ENCODE measurements around the gene TMEM250. TPM values are rescaled to one million over a fixed set of nuclear protein-coding genes. Genes with fewer than 3 reads are reported as not detected.

The TMEM250 gene
- total RNA-seq, 1 experiment from 2014 or later = 26.3 TPM

DNA sequence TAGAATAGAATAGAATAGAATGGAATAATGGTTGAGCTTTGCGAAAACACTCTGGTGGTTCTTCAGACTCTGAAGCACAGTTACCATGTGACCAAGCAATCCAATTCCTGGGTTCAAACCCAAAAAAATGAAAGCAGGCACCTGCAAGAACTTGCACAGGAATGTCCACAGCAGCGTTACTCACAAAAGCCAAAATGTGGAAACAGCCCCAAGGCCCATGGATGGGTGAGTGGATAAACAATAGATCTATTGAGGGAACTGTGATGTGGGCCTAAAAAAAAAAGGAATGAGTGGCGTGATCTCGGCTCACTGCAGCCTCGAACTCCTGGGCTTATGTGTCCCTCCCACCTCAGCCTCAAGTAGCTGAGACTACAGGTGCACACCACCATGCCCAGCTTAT is 21.4 kb upstream of the TMEM250 start:
- no peak overlapping the region for H3K4me3 Mint-ChIP-seq (ENCODE audit: low read depth, unreplicated experiment)
- no peak overlapping the region for H3K27ac Mint-ChIP-seq (ENCODE audit: unreplicated experiment)
- no TSS peak for BruUV-seq (replicated peaks)
- H3K36me3 Mint-ChIP-seq (ENCODE audit: insufficient read depth, unreplicated experiment) = no peaks in the 10 kb centered on the region
- no peak for DNase-seq
- H3K4me1 Mint-ChIP-seq (ENCODE audit: low read depth, unreplicated experiment) = peaks cover 6% of the 10 kb centered on the region
- TF ChIP-seq, protein P1, sequence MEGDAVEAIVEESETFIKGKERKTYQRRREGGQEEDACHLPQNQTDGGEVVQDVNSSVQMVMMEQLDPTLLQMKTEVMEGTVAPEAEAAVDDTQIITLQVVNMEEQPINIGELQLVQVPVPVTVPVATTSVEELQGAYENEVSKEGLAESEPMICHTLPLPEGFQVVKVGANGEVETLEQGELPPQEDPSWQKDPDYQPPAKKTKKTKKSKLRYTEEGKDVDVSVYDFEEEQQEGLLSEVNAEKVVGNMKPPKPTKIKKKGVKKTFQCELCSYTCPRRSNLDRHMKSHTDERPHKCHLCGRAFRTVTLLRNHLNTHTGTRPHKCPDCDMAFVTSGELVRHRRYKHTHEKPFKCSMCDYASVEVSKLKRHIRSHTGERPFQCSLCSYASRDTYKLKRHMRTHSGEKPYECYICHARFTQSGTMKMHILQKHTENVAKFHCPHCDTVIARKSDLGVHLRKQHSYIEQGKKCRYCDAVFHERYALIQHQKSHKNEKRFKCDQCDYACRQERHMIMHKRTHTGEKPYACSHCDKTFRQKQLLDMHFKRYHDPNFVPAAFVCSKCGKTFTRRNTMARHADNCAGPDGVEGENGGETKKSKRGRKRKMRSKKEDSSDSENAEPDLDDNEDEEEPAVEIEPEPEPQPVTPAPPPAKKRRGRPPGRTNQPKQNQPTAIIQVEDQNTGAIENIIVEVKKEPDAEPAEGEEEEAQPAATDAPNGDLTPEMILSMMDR (IDR thresholded peaks at IDR 0.05; ENCODE audit: unreplicated experiment) = no peak
- intact Hi-C loops (cut with micrococcal nuclease; ENCODE audit: unreplicated experiment) = loop anchor here (10.0 kb wide), 1 partner anchor 145 kb away; no protein-coding TSS in a partner anchor
- CTCF ChIA-PET = interaction anchor here (0.5 kb wide), 1 partner anchor 25 kb away, joined by 3 read pairs; no protein-coding TSS in a partner anchor
- peaks cover 5% of the 10 kb centered on the region for H3K27me3 Mint-ChIP-seq (ENCODE audit: unreplicated experiment)
- no peaks in the 10 kb centered on the region for H3K9me3 Mint-ChIP-seq (ENCODE audit: low read depth, unreplicated experiment)

DNA sequence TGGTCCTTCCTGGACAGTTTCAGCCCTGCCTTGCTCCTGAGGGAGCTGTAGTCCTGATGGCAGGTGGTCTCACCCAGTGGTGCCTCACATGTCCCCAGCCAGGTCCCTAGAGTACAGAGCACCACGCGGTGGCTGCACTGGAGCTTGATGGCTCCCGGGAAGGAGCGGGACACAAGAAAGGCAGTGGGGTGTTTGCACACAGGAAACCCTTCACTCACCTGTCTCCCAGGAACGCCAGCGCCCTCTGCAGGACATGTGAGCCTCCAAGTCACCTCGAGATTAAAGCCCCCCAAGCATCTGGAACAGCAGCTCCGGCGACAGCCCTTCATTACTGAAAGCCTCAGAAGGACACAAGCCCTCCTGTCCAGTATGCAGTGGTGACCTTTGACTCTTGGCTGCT is 19.9 kb upstream of the TMEM250 start:
- TF ChIP-seq, protein P1 (IDR thresholded peaks at IDR 0.05; ENCODE audit: unreplicated experiment) = no peak
- no peak for DNase-seq
- Mint-ChIP-seq H3K4me3 (ENCODE audit: low read depth, unreplicated experiment) (no peak overlapping the region), H3K27me3 (ENCODE audit: unreplicated experiment) (peaks cover 13% of the 10 kb centered on the region), H3K4me1 (ENCODE audit: low read depth, unreplicated experiment) (peaks cover 14% of the 10 kb centered on the region), H3K27ac (ENCODE audit: unreplicated experiment) (no peak overlapping the region), H3K9me3 (ENCODE audit: low read depth, unreplicated experiment) (no peaks in the 10 kb centered on the region), H3K36me3 (ENCODE audit: insufficient read depth, unreplicated experiment) (no peaks in the 10 kb centered on the region)
- no TSS peak for BruUV-seq (replicated peaks)
- CTCF ChIA-PET = interaction anchor here (0.6 to 0.9 kb wide), 2 partner anchors 171 to 338 kb away, joined by 3 to 5 read pairs; no protein-coding TSS in a partner anchor
- intact Hi-C loops (cut with micrococcal nuclease; ENCODE audit: unreplicated experiment) = no loop called here

DNA sequence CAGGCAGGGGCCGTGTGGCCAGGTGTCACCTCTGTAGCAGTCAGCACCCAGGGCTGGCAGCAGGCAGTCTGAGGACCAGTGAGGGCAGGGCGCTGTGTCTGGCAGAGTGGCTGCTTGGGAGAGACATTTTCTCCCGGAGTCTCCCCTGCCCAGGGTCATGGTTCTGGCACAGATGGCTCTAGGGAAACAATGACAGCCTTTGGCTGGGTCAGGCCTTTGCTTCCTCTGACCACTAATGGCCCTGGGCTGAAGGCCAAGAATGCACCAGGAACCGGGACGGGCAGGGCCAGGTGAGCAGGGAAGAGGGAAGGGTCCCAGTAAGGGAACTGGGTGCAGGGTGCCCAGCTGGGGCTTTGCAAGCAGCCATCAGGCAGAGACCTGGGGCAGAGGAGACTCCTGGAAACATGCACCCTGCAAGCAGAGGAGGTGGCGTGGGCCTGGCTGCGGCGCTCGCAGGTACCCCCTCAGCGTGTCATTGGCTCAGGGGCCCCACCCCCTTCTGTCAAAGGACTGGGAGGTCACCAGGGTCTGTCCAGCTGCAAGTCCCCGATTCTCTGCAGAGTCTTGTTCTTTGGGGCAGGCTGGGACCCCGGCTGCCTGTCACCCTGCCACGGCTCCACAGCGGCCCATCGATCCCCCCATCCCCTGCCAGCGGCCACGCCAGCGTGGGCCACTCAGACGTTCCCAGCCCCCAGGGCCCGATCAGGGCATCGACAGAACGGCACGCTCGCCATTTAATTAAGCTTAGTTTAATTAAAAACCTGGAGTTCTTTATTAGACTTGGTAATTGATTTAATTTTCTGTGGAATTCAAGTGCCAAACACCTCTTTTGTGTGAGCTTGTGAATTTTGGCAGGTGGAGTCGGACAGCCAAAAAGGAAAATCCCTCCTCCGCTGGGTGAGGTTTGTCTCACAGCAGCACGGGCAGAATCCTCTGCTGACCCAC is 18.9 kb upstream of the TMEM250 start:
- no peaks in the 10 kb centered on the region for H3K36me3 Mint-ChIP-seq (ENCODE audit: insufficient read depth, unreplicated experiment)
- H3K27me3 Mint-ChIP-seq (ENCODE audit: unreplicated experiment) = peaks cover 20% of the 10 kb centered on the region
- peak; percentile 58 for DNase-seq
- no peaks in the 10 kb centered on the region for H3K9me3 Mint-ChIP-seq (ENCODE audit: low read depth, unreplicated experiment)
- TF ChIP-seq, protein P1 (IDR thresholded peaks at IDR 0.05; ENCODE audit: unreplicated experiment) = no peak
- H3K4me3 Mint-ChIP-seq (ENCODE audit: low read depth, unreplicated experiment) = no peak overlapping the region
- intact Hi-C loops (cut with micrococcal nuclease; ENCODE audit: unreplicated experiment) = no loop called here
- peaks cover 19% of the 10 kb centered on the region for H3K4me1 Mint-ChIP-seq (ENCODE audit: low read depth, unreplicated experiment)
- BruUV-seq (replicated peaks) = no TSS peak
- no peak overlapping the region for H3K27ac Mint-ChIP-seq (ENCODE audit: unreplicated experiment)
- CTCF ChIA-PET = interaction anchor here (0.6 kb wide), 1 partner anchor 337 kb away, joined by 5 read pairs; no protein-coding TSS in a partner anchor

DNA sequence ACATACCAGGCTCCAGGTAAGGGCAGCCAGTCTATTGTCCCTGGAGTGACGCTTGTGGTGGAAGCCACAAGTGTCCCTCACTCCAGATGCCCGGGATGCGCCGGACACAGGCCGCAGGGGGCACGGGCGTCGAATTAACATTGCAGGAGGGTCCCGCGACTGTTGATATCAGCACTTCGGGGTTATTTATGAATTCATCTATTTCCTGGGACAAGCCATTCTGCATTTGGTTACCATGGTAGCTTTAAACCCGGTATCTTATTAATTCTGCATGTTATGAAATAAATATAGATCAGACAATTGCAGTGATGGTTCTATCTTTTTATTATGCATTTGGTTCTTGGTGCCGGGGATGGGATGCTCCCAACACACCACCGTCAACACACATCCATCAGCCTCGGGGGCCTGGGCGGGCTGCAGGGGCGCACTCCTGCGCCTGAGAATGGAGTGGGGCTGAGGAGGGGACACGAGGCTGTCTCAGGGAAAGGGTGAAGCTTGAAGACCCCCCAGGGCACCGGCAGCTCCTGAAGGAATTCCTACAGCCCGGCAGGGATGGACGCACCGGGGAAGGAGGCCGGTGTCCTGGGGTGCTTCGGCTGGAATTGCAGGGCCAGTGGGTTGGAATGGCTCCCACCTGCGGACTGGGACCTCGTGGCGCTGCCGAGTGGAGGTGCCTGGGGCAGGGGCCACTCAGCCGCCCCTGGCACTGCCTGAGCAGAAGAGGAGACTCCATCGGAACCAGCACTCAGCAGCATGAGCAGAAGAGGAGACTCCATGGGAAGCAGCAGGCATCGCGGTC is 17.7 kb upstream of the TMEM250 start:
- no peaks in the 10 kb centered on the region for H3K36me3 Mint-ChIP-seq (ENCODE audit: insufficient read depth, unreplicated experiment)
- TF ChIP-seq, protein P1 (IDR thresholded peaks at IDR 0.05; ENCODE audit: unreplicated experiment) = no peak
- H3K4me3 Mint-ChIP-seq (ENCODE audit: low read depth, unreplicated experiment) = no peak overlapping the region
- intact Hi-C loops (cut with micrococcal nuclease; ENCODE audit: unreplicated experiment) = no loop called here
- H3K4me1 Mint-ChIP-seq (ENCODE audit: low read depth, unreplicated experiment) = peaks cover 19% of the 10 kb centered on the region
- H3K27me3 Mint-ChIP-seq (ENCODE audit: unreplicated experiment) = peaks cover 23% of the 10 kb centered on the region
- CTCF ChIA-PET = interaction anchor here (0.6 kb wide), 1 partner anchor 84 kb away, joined by 3 read pairs; no protein-coding TSS in a partner anchor
- no peak for DNase-seq
- H3K27ac Mint-ChIP-seq (ENCODE audit: unreplicated experiment) = no peak overlapping the region
- no peaks in the 10 kb centered on the region for H3K9me3 Mint-ChIP-seq (ENCODE audit: low read depth, unreplicated experiment)
- no TSS peak for BruUV-seq (replicated peaks)

All from Calu3 (cell line).